K562 (cell line): ENCODE data around the gene BAD. TPM values are rescaled to one million over a fixed set of nuclear protein-coding genes. Genes with fewer than 3 reads are reported as not detected.

Experiments used
- ATF2 ChIP-seq: sonication (generic); formaldehyde crosslinking; IDR thresholded peaks from 2 replicates; pipeline ENCODE4 v1.8.1; 2022; ENCODE audit warnings: missing genetic modification reagents
- HMBOX1 ChIP-seq: sonication (generic); IDR thresholded peaks from 2 replicates; pipeline ENCODE4 v1.6.1; 2016
- HNRNPUL1 ChIP-seq: fragments of 200-400 bp; formaldehyde crosslinking; IDR thresholded peaks from 2 replicates; pipeline ENCODE4 v1.6.1; 2017; ENCODE audit warnings: low read length
- KDM2B ChIP-seq: fragments of 250-450 bp; sonication (Bioruptor Pico); IDR thresholded peaks from 2 replicates; pipeline ENCODE4 v1.8.0; 2021; ENCODE audit warnings: mild to moderate bottlenecking, moderate library complexity
- MXI1 ChIP-seq: IDR thresholded peaks from 2 replicates; pipeline ENCODE4 v1.6.1; 2011; ENCODE audit warnings: low read depth, mild to moderate bottlenecking, improper control_type of control experiment, low read length
- SMAD3 ChIP-seq: fragments of 450-650 bp; formaldehyde crosslinking; conservative IDR thresholded peaks from 2 replicates; pipeline ENCODE4 v1.4.0; 2020; ENCODE audit warnings: mild to moderate bottlenecking
- SREBF2 ChIP-seq: sonication (generic); formaldehyde crosslinking; IDR thresholded peaks from 2 replicates; pipeline ENCODE4 v1.4.0; 2020; ENCODE audit warnings: mild to moderate bottlenecking, missing genetic modification reagents
- SUPT5H ChIP-seq: fragments of 450-650 bp; IDR thresholded peaks from 2 replicates; pipeline ENCODE4 v1.6.1; 2016
- ZBTB17 ChIP-seq: fragments of 450-650 bp; formaldehyde crosslinking; IDR thresholded peaks from 2 replicates; pipeline ENCODE4 v1.4.0; 2020; ENCODE audit warnings: mild to moderate bottlenecking
- ZFX ChIP-seq: sonication (generic); formaldehyde crosslinking; IDR thresholded peaks from 2 replicates; pipeline ENCODE4 v1.8.0; 2022; ENCODE audit warnings: mild to moderate bottlenecking, missing genetic modification reagents, moderate library complexity
- ZNF175 ChIP-seq: fragments of 200-800 bp; sonication (Bioruptor generic); IDR thresholded peaks from 2 replicates; pipeline ENCODE4 v1.6.1; 2016; ENCODE audit warnings: low read depth, mild to moderate bottlenecking, missing genetic modification characterization, missing compliant biosample characterization
- ZNF282 ChIP-seq: sonication (generic); formaldehyde crosslinking; IDR thresholded peaks from 2 replicates; pipeline ENCODE4 v1.8.1; 2023; ENCODE audit warnings: missing genetic modification reagents
- ZNF717 ChIP-seq: fragments of 250-450 bp; sonication (Bioruptor Pico); IDR thresholded peaks from 2 replicates; pipeline ENCODE4 v1.5.0; 2021
- polyA plus RNA-seq, 8 experiments: library from polyadenylated mRNA; depleted of rRNA in 4 of 8; stranded (reverse) in 5 of 8; unstranded in 3 of 8; fragments of >200 nt; fragmentation: Nextera tagmentation in 2 of 8; fragmentation: Illumina TruSeq in 1 of 8; extraction: Ambion mirVana in 2 of 8; extraction: Trizol in 1 of 8; gene quantifications; 2 replicates each; pipeline versions ENCODE4 v1.2.1 to v1.2.3, GENCODE V29; 2011 to 2014; ENCODE audit warnings: inconsistent platforms in 1 of 8, missing spikeins in 1 of 8
- total RNA-seq, 7 experiments: library from RNA; depleted of rRNA in 6 of 7; stranded (reverse); fragments of >200 nt in 6 of 7; fragmentation: Illumina TruSeq in 2 of 7; extraction: Trizol in 2 of 7; gene quantifications; 2 replicates each; pipeline versions ENCODE4 v1.2.1 to v1.2.3, GENCODE V29; 2011 to 2021; ENCODE audit warnings: low replicate concordance in 1 of 7
- TF ChIP-seq, protein P1 (sequence below): fragments of 250-450 bp; sonication (Bioruptor Pico); IDR thresholded peaks from 2 replicates; pipeline ENCODE4 v1.4.0; 2020; ENCODE audit warnings: mild to moderate bottlenecking
- TF ChIP-seq, protein P2 (sequence below): fragments of 450-650 bp; IDR thresholded peaks from 2 replicates; pipeline ENCODE4 v1.6.1; 2017; ENCODE audit warnings: antibody characterized with exemption, mild to moderate bottlenecking
- TF ChIP-seq, protein P3 (sequence below): fragments of 150-350 bp; IDR thresholded peaks from 2 replicates; pipeline ENCODE4 v1.6.1; 2014; ENCODE audit warnings: low read depth, mild to moderate bottlenecking, low read length, borderline replicate concordance

BAD gene
- total and polyA plus RNA-seq, 9 of the 15 experiments (the other 6 are each of a cell fraction or from before 2014, with no cell fraction given), result 0.61 to 45.6 (median 11.8) TPM

DNA sequence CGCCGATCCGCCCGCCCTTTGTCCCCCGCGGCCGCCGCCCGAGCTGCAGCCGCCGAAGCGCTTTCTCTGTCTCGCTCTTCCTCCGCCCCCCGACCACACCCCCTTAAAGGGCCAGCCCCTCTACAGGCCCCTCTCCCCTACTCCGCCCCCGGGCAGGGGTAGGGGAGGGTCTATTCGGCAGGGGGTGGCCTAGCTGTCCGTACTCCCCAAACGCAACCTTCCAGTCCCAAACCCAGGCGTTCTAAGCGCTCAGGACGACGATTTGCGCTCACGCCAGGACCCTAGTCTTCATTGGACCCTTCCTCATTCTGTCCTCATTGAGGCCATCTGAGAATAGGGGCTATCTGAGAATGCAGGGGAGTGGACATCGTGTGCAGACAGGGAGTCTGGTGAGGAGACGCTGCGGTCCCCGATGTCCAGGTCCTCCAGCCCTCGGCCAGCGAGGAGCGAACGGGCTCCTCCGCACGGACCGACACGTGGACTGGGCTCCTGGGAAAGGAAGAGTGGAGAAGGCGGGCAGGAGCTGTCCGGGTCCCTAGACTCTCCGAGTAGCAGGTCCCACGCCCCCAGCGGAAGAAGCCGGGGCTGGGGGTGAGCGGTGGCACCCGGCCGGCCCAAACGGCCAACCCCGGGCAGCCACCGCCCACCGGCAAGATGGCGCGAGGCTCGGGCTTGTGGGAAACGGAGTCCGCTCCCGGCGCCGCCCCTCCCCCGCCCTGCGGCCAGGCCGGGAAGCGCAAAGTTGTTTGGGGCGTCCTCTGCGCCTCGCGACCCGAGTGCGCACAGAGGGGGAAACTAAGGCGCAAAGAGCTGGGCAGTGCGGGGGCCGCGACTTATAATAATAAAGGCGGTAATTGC is 37.4 kb downstream of the BAD start, which contains the start of gene PPP1R14B (continued):
- TF ChIP-seq, protein P1, sequence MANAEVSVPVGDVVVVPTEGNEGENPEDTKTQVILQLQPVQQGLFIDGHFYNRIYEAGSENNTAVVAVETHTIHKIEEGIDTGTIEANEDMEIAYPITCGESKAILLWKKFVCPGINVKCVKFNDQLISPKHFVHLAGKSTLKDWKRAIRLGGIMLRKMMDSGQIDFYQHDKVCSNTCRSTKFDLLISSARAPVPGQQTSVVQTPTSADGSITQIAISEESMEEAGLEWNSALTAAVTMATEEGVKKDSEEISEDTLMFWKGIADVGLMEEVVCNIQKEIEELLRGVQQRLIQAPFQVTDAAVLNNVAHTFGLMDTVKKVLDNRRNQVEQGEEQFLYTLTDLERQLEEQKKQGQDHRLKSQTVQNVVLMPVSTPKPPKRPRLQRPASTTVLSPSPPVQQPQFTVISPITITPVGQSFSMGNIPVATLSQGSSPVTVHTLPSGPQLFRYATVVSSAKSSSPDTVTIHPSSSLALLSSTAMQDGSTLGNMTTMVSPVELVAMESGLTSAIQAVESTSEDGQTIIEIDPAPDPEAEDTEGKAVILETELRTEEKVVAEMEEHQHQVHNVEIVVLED (CRISPR knock-in tag), result 0 out of 2 replicates have a peak, but pooled peaks have one; percentile 28
- TF ChIP-seq ZNF717 (CRISPR knock-in tag) (no peak), HMBOX1 (no peak), SUPT5H (peak; percentile 87), ZNF282 (CRISPR knock-in tag) (peak; percentile 63; the same call in 1 of the 2 replicates), SMAD3 (CRISPR knock-in tag) (no peak), ZNF175 (CRISPR knock-in tag) (no peak), ATF2 (CRISPR knock-in tag) (no peak), ZFX (peak; percentile 89), KDM2B (CRISPR knock-in tag) (peak; percentile 82; the same call in 1 of the 2 replicates), ZBTB17 (CRISPR knock-in tag) (no peak; the same call in none of the 2 replicates), HNRNPUL1 (no peak), MXI1 (peak; percentile 63), SREBF2 (CRISPR knock-in tag) (no peak)
- TF ChIP-seq, protein P2, sequence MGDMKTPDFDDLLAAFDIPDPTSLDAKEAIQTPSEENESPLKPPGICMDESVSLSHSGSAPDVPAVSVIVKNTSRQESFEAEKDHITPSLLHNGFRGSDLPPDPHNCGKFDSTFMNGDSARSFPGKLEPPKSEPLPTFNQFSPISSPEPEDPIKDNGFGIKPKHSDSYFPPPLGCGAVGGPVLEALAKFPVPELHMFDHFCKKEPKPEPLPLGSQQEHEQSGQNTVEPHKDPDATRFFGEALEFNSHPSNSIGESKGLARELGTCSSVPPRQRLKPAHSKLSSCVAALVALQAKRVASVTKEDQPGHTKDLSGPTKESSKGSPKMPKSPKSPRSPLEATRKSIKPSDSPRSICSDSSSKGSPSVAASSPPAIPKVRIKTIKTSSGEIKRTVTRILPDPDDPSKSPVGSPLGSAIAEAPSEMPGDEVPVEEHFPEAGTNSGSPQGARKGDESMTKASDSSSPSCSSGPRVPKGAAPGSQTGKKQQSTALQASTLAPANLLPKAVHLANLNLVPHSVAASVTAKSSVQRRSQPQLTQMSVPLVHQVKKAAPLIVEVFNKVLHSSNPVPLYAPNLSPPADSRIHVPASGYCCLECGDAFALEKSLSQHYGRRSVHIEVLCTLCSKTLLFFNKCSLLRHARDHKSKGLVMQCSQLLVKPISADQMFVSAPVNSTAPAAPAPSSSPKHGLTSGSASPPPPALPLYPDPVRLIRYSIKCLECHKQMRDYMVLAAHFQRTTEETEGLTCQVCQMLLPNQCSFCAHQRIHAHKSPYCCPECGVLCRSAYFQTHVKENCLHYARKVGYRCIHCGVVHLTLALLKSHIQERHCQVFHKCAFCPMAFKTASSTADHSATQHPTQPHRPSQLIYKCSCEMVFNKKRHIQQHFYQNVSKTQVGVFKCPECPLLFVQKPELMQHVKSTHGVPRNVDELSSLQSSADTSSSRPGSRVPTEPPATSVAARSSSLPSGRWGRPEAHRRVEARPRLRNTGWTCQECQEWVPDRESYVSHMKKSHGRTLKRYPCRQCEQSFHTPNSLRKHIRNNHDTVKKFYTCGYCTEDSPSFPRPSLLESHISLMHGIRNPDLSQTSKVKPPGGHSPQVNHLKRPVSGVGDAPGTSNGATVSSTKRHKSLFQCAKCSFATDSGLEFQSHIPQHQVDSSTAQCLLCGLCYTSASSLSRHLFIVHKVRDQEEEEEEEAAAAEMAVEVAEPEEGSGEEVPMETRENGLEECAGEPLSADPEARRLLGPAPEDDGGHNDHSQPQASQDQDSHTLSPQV, result 0 out of 2 replicates have a peak, but pooled peaks have one; percentile 74
- TF ChIP-seq, protein P3, sequence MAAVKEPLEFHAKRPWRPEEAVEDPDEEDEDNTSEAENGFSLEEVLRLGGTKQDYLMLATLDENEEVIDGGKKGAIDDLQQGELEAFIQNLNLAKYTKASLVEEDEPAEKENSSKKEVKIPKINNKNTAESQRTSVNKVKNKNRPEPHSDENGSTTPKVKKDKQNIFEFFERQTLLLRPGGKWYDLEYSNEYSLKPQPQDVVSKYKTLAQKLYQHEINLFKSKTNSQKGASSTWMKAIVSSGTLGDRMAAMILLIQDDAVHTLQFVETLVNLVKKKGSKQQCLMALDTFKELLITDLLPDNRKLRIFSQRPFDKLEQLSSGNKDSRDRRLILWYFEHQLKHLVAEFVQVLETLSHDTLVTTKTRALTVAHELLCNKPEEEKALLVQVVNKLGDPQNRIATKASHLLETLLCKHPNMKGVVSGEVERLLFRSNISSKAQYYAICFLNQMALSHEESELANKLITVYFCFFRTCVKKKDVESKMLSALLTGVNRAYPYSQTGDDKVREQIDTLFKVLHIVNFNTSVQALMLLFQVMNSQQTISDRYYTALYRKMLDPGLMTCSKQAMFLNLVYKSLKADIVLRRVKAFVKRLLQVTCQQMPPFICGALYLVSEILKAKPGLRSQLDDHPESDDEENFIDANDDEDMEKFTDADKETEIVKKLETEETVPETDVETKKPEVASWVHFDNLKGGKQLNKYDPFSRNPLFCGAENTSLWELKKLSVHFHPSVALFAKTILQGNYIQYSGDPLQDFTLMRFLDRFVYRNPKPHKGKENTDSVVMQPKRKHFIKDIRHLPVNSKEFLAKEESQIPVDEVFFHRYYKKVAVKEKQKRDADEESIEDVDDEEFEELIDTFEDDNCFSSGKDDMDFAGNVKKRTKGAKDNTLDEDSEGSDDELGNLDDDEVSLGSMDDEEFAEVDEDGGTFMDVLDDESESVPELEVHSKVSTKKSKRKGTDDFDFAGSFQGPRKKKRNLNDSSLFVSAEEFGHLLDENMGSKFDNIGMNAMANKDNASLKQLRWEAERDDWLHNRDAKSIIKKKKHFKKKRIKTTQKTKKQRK, result no peak
